HepG2 (cell line): ENCODE measurements around the gene DLG2. TPM values are rescaled to one million over a fixed set of nuclear protein-coding genes. Genes with fewer than 3 reads are reported as not detected.

Experiments
- BCL6 ChIP-seq: IDR thresholded peaks from 2 replicates; pipeline ENCODE4 v1.6.1; 2016; ENCODE audit warnings: missing genetic modification reagents, missing compliant biosample characterization
- CAMTA2 ChIP-seq: sonication (generic); formaldehyde crosslinking; IDR thresholded peaks from 2 replicates; pipeline ENCODE4 v1.4.0; 2020; ENCODE audit warnings: mild to moderate bottlenecking, missing genetic modification reagents, borderline replicate concordance
- CBX2 ChIP-seq, 2 experiments: fragments of 200-600 bp in 1 of 2; sonication (generic); formaldehyde crosslinking in 1 of 2; IDR thresholded peaks; 2 replicates each; pipeline versions ENCODE4 v1.7.0 to v1.8.1; 2018 to 2022; ENCODE audit warnings: low read depth in 2 of 2, low read length in 1 of 2, mild to moderate bottlenecking in 1 of 2, missing genetic modification reagents in 1 of 2
- CC2D1A ChIP-seq: sonication (generic); formaldehyde crosslinking; IDR thresholded peaks from 2 replicates; pipeline ENCODE4 v1.8.1; 2023; ENCODE audit warnings: mild to moderate bottlenecking, missing genetic modification reagents
- CHD4 ChIP-seq: fragments of 200-600 bp; sonication (generic); IDR thresholded peaks from 2 replicates; pipeline ENCODE4 v1.7.0; 2017; ENCODE audit warnings: mild to moderate bottlenecking, low read length, borderline replicate concordance
- ELF1 ChIP-seq: sonication (generic); formaldehyde crosslinking; IDR thresholded peaks from 2 replicates; pipeline ENCODE4 v1.4.0; 2020; ENCODE audit warnings: missing genetic modification reagents
- GATAD2A ChIP-seq: IDR thresholded peaks from 2 replicates; pipeline ENCODE4 v1.6.1; 2016
- GFI1 ChIP-seq: sonication (generic); formaldehyde crosslinking; IDR thresholded peaks from 2 replicates; pipeline ENCODE4 v1.5.0; 2020; ENCODE audit warnings: missing genetic modification reagents, mild to moderate bottlenecking, borderline replicate concordance
- HCFC1 ChIP-seq: fragments of 150-350 bp; IDR thresholded peaks from 2 replicates; pipeline ENCODE4 v1.6.1; 2014; ENCODE audit warnings: low read depth, low read length
- MAFK ChIP-seq, 2 experiments: IDR thresholded peaks in 1 of 2; conservative IDR thresholded peaks in 1 of 2; 2 replicates each; pipeline ENCODE4 v1.6.1; 2011; ENCODE audit warnings: improper control_type of control experiment in 2 of 2, low read length in 2 of 2
- MED1 ChIP-seq: sonication (generic); formaldehyde crosslinking; IDR thresholded peaks from 2 replicates; pipeline ENCODE4 v1.4.0; 2020; ENCODE audit warnings: missing genetic modification reagents
- NCOR1 ChIP-seq: fragments of 200-600 bp; sonication (generic); IDR thresholded peaks from 2 replicates; pipeline ENCODE4 v1.7.0; 2017; ENCODE audit warnings: antibody characterized with exemption, low read length, borderline replicate concordance
- ONECUT2 ChIP-seq: sonication (generic); formaldehyde crosslinking; IDR thresholded peaks from 2 replicates; pipeline ENCODE4 v1.4.0; 2020; ENCODE audit warnings: missing genetic modification reagents
- POLR2A ChIP-seq, 2 experiments: IDR thresholded peaks; 2 replicates each; pipeline ENCODE4 v1.6.1; 2011; ENCODE audit warnings: low read depth in 2 of 2, low read length in 2 of 2, mild to moderate bottlenecking in 1 of 2, moderate library complexity in 1 of 2; ENCODE audit not compliant: insufficient read depth in 1 of 2
- PPARG ChIP-seq: conservative IDR thresholded peaks from 2 replicates; pipeline ENCODE4 v1.6.1; 2016; ENCODE audit warnings: missing biosample characterization, missing genetic modification reagents
- RAD21 ChIP-seq: fragments of 450-650 bp; formaldehyde crosslinking; IDR thresholded peaks from 2 replicates; pipeline ENCODE4 v1.5.0; 2020; ENCODE audit warnings: mild to moderate bottlenecking
- RFXANK ChIP-seq: IDR thresholded peaks from 2 replicates; pipeline ENCODE4 v1.6.1; 2016
- TBX3 ChIP-seq: fragments of 450-650 bp; IDR thresholded peaks from 2 replicates; pipeline ENCODE4 v1.6.1; 2017; ENCODE audit warnings: antibody characterized with exemption, mild to moderate bottlenecking, inconsistent platforms, borderline replicate concordance
- ZBTB2 ChIP-seq: sonication (generic); formaldehyde crosslinking; IDR thresholded peaks from 2 replicates; pipeline ENCODE4 v1.8.0; 2022; ENCODE audit warnings: low read depth, missing genetic modification reagents
- ZFP1 ChIP-seq: IDR thresholded peaks from 2 replicates; pipeline ENCODE4 v1.6.1; 2016
- ZFP36L1 ChIP-seq: sonication (generic); formaldehyde crosslinking; IDR thresholded peaks from 2 replicates; pipeline ENCODE4 v1.8.0; 2022; ENCODE audit warnings: mild to moderate bottlenecking, missing genetic modification reagents, moderate library complexity
- ZMYM4 ChIP-seq: sonication (generic); formaldehyde crosslinking; IDR thresholded peaks from 2 replicates; pipeline ENCODE4 v1.8.1; 2023; ENCODE audit warnings: mild to moderate bottlenecking, missing genetic modification reagents
- ZNF160 ChIP-seq: sonication (generic); formaldehyde crosslinking; IDR thresholded peaks from 2 replicates; pipeline ENCODE4 v1.8.0; 2022; ENCODE audit warnings: mild to moderate bottlenecking, inconsistent platforms, missing genetic modification reagents
- ZNF225 ChIP-seq: sonication (generic); formaldehyde crosslinking; IDR thresholded peaks from 2 replicates; pipeline ENCODE4 v1.4.0; 2020; ENCODE audit warnings: mild to moderate bottlenecking, missing genetic modification reagents
- ZNF24 ChIP-seq: fragments of 450-650 bp; IDR thresholded peaks from 2 replicates; pipeline ENCODE4 v1.6.1; 2017; ENCODE audit warnings: antibody characterized with exemption, mild to moderate bottlenecking
- ZNF331 ChIP-seq: sonication (generic); formaldehyde crosslinking; IDR thresholded peaks from 2 replicates; pipeline ENCODE4 v1.4.0; 2020; ENCODE audit warnings: missing genetic modification reagents
- ZNF530 ChIP-seq: sonication (generic); formaldehyde crosslinking; IDR thresholded peaks from 2 replicates; pipeline ENCODE4 v1.5.0; 2020; ENCODE audit warnings: low read depth, mild to moderate bottlenecking, missing genetic modification reagents
- ZNF709 ChIP-seq: sonication (generic); formaldehyde crosslinking; IDR thresholded peaks from 2 replicates; pipeline ENCODE4 v1.5.0; 2020; ENCODE audit warnings: mild to moderate bottlenecking, missing genetic modification reagents
- ZNF850 ChIP-seq: sonication (generic); formaldehyde crosslinking; conservative IDR thresholded peaks from 2 replicates; pipeline ENCODE4 v1.9.0; 2021; ENCODE audit warnings: mild to moderate bottlenecking, missing genetic modification reagents
- polyA plus RNA-seq, 8 experiments: library from polyadenylated mRNA; depleted of rRNA in 3 of 8; stranded (reverse) in 7 of 8; unstranded in 1 of 8; fragments of >200 nt; fragmentation: Illumina TruSeq in 4 of 8; extraction: Trizol in 4 of 8; gene quantifications; 2 replicates each; pipeline versions ENCODE4 v1.2.1 to v1.2.3, GENCODE V29; 2011 to 2016; ENCODE audit warnings: low read depth in 4 of 8, missing spikeins in 1 of 8, mixed read lengths in 1 of 8; ENCODE audit not compliant: insufficient read depth in 1 of 8
- total RNA-seq, 5 experiments: library from RNA; depleted of rRNA; stranded (reverse); fragments of >200 nt; fragmentation: Illumina TruSeq; extraction: Trizol; gene quantifications; 2 replicates each; pipeline ENCODE4 v1.2.3, GENCODE V29; 2016; ENCODE audit warnings: low read depth in 1 of 5
- TF ChIP-seq, protein P1 (sequence below): sonication (generic); formaldehyde crosslinking; IDR thresholded peaks from 2 replicates; pipeline ENCODE4 v1.5.0; 2020; ENCODE audit warnings: missing genetic modification reagents

DLG2 gene
- total and polyA plus RNA-seq, 2 of the 13 experiments (the other 11 are each of a cell fraction or from before 2014, with no cell fraction given), result 0.46 to 1.0 TPM

DNA sequence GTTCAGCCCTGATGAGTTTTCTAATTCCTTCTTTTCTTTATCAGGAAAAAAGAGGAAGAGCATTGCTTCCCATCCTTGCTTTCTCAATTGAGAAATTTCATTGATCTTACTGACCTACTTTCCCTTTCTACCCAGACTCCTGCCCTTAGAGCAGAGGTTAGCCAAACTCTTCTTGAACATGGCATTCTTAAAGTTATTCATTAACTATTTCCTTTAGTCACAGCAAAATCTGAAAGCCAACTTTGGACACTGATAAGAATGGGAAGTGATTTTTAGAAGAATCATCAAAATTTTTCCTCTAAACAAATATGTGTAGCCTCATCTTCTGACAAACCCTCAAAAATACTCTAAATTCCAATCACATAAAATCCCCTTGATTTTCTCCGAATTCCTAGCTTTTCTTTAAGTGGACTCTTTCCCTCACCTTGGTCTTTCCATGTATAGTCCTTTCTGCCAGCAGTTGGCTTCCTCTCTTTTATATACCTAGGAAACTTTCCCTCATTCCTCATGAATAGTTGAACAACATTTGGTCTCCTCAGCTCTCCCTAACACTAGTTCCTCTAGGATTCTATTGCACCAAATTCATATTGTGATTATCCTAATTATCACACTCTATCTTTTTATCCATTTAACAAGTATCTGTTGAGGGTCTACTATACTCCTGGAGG, 1774.2 kb downstream of the DLG2 start (continued):
- TF ChIP-seq ZFP36L1 (CRISPR knock-in tag) (no peak), ZNF850 (CRISPR knock-in tag) (no peak), ONECUT2 (CRISPR knock-in tag) (peak; percentile 93), ZFP1 (CRISPR knock-in tag) (no peak), GATAD2A (CRISPR knock-in tag) (peak; percentile 93), ELF1 (CRISPR knock-in tag) (0 out of 2 replicates have a peak, but pooled peaks have one; percentile 34), ZNF24 (no peak), BCL6 (peak; percentile 88), MAFK (conservative IDR thresholded peaks at IDR 0.05 in 1 of 2, IDR thresholded peaks at IDR 0.05 in 1 of 2; ENCODE audit: low read length in 2 of 2) (peak; percentile 79 to 91), ZNF709 (CRISPR knock-in tag) (no peak), CHD4 (0 out of 2 replicates have a peak, but pooled peaks have one; percentile 44), TBX3 (no peak), ZNF331 (CRISPR knock-in tag) (peak; percentile 39; the same call in 1 of the 2 replicates), CAMTA2 (CRISPR knock-in tag) (no peak), CC2D1A (CRISPR knock-in tag) (no peak), RAD21 (CRISPR knock-in tag) (no peak), CBX2 (IDR thresholded peaks at IDR 0.05; ENCODE audit: low read depth, low read length) (no peak), CBX2 (CRISPR knock-in tag; IDR thresholded peaks at IDR 0.05; ENCODE audit: low read depth) (no peak), PPARG (CRISPR knock-in tag) (peak; percentile 77), ZNF160 (CRISPR knock-in tag) (no peak), MED1 (CRISPR knock-in tag) (peak; percentile 83), ZNF225 (no peak), HCFC1 (no peak), ZNF530 (CRISPR knock-in tag) (no peak), RFXANK (CRISPR knock-in tag) (no peak), NCOR1 (peak; percentile 94), POLR2A (IDR thresholded peaks at IDR 0.05; ENCODE audit: insufficient read depth in 1 of 2, low read depth in 2 of 2, low read length in 2 of 2) (no peak), ZMYM4 (peak; percentile 53; the same call in 1 of the 2 replicates), ZBTB2 (no peak), GFI1 (CRISPR knock-in tag) (peak; percentile 83)
- TF ChIP-seq, protein P1, sequence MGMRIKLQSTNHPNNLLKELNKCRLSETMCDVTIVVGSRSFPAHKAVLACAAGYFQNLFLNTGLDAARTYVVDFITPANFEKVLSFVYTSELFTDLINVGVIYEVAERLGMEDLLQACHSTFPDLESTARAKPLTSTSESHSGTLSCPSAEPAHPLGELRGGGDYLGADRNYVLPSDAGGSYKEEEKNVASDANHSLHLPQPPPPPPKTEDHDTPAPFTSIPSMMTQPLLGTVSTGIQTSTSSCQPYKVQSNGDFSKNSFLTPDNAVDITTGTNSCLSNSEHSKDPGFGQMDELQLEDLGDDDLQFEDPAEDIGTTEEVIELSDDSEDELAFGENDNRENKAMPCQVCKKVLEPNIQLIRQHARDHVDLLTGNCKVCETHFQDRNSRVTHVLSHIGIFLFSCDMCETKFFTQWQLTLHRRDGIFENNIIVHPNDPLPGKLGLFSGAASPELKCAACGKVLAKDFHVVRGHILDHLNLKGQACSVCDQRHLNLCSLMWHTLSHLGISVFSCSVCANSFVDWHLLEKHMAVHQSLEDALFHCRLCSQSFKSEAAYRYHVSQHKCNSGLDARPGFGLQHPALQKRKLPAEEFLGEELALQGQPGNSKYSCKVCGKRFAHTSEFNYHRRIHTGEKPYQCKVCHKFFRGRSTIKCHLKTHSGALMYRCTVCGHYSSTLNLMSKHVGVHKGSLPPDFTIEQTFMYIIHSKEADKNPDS (CRISPR knock-in tag), result no peak
